ENCODE measurements around the gene CACNA1A.

The CACNA1A gene

GRCh38 chr19:13475044-13475443 lies 31.2 kb downstream of the CACNA1A start:
- no peak overlapping the region for H3K27ac Mint-ChIP-seq
- H3K9me3 Mint-ChIP-seq: peaks cover 22% of the 10 kb centered on the region
- no peaks in the 10 kb centered on the region for H3K36me3 Mint-ChIP-seq (ENCODE audit: low read depth)
- H3K27me3 Mint-ChIP-seq (ENCODE audit: low read depth): no peaks in the 10 kb centered on the region
- no peak overlapping the region for H3K4me3 Mint-ChIP-seq
- no peaks in the 10 kb centered on the region for H3K4me1 Mint-ChIP-seq
- no peak for TF ChIP-seq CTCF (IDR thresholded peaks at IDR 0.05; ENCODE audit: unreplicated experiment in 3 of 3)

GRCh38 chr19:13466697-13467096 lies 39.6 kb downstream of the CACNA1A start:
- no peaks in the 10 kb centered on the region for H3K36me3 Mint-ChIP-seq (ENCODE audit: low read depth)
- no peaks in the 10 kb centered on the region for H3K27me3 Mint-ChIP-seq (ENCODE audit: low read depth)
- TF ChIP-seq CTCF (IDR thresholded peaks at IDR 0.05; ENCODE audit: unreplicated experiment in 3 of 3): no peak
- no peaks in the 10 kb centered on the region for H3K4me1 Mint-ChIP-seq
- H3K9me3 Mint-ChIP-seq: no peaks in the 10 kb centered on the region
- H3K27ac Mint-ChIP-seq: no peak overlapping the region
- no peak overlapping the region for H3K4me3 Mint-ChIP-seq

- Mint-ChIP-seq H3K27ac (no peak overlapping the region), H3K9me3 (no peaks in the 10 kb centered on the region), H3K4me3 (no peak overlapping the region), H3K36me3 (ENCODE audit: low read depth) (no peaks in the 10 kb centered on the region), H3K27me3 (ENCODE audit: low read depth) (peaks cover 27% of the 10 kb centered on the region), H3K4me1 (no peaks in the 10 kb centered on the region)
- no peak for TF ChIP-seq CTCF (IDR thresholded peaks at IDR 0.05; ENCODE audit: unreplicated experiment in 3 of 3)
These were observed 43.0 kb downstream of the CACNA1A start for GRCh38 chr19:13463296-13463695.

- TF ChIP-seq CTCF (IDR thresholded peaks at IDR 0.05; ENCODE audit: unreplicated experiment in 3 of 3): no peak
- Mint-ChIP-seq H3K36me3 (ENCODE audit: low read depth) (no peaks in the 10 kb centered on the region), H3K27me3 (ENCODE audit: low read depth) (peaks cover 27% of the 10 kb centered on the region), H3K4me3 (no peak overlapping the region), H3K27ac (no peak overlapping the region), H3K9me3 (no peaks in the 10 kb centered on the region), H3K4me1 (no peaks in the 10 kb centered on the region)
These were observed 44.7 kb downstream of the CACNA1A start for GRCh38 chr19:13461536-13461935.

- no peak for TF ChIP-seq CTCF (IDR thresholded peaks at IDR 0.05; ENCODE audit: unreplicated experiment in 3 of 3)
- Mint-ChIP-seq H3K27ac (no peak overlapping the region), H3K4me1 (no peaks in the 10 kb centered on the region), H3K4me3 (no peak overlapping the region), H3K9me3 (no peaks in the 10 kb centered on the region), H3K36me3 (ENCODE audit: low read depth) (no peaks in the 10 kb centered on the region), H3K27me3 (ENCODE audit: low read depth) (peaks cover 27% of the 10 kb centered on the region)
These were observed 46.2 kb downstream of the CACNA1A start for GRCh38 chr19:13460045-13460444.

- no peak for TF ChIP-seq CTCF (IDR thresholded peaks at IDR 0.05; ENCODE audit: unreplicated experiment in 3 of 3)
- Mint-ChIP-seq H3K36me3 (ENCODE audit: low read depth) (no peaks in the 10 kb centered on the region), H3K4me3 (no peak overlapping the region), H3K9me3 (no peaks in the 10 kb centered on the region), H3K27ac (no peak overlapping the region), H3K4me1 (no peaks in the 10 kb centered on the region), H3K27me3 (ENCODE audit: low read depth) (peaks cover 27% of the 10 kb centered on the region)
These were observed 46.9 kb downstream of the CACNA1A start for GRCh38 chr19:13459351-13459750.
